ENCODE measurements around the gene TTC3. TPM values are rescaled to one million over a fixed set of nuclear protein-coding genes. Genes with fewer than 3 reads are reported as not detected.

Gene TTC3
- total and polyA plus RNA-seq, 2 of the 13 experiments (the other 11 are each of a cell fraction or from before 2014, with no cell fraction given) = 55.7 to 108 TPM

- H3K4me2 ChIP-seq (ENCODE audit: low read depth, low read length) = no peak overlapping the region
- DNase-seq (ENCODE audit: low spot score) (no peak), ATAC-seq (no peak), FAIRE-seq (no peak)
- H3K27ac ChIP-seq (ENCODE audit: extremely low read length, insufficient read depth, low read length) = no peak overlapping the region
- H4K20me1 ChIP-seq (ENCODE audit: insufficient read depth, low read length) = no peaks in the 10 kb centered on the region
- 60% methylated on average over 9 of the region's 9 CpGs for WGBS (ENCODE audit: low lambda C conversion rate)
- H3K4me1 ChIP-seq (ENCODE audit: insufficient read depth, low read length) = peaks cover 21% of the 10 kb centered on the region
- POLR2A ChIA-PET = no interaction called here
- H2AFZ ChIP-seq (ENCODE audit: low read length) = no peak overlapping the region
- in situ Hi-C loops (cut with HindIII; ENCODE audit: extremely low pct_ligation_motif_present, low pct_unique_long_range_greater_than_20kb) (no loop called here), intact Hi-C loops (cut with micrococcal nuclease; ENCODE audit: unreplicated experiment) (no loop called here)
- no TSS peak for BruUV-seq (replicated peaks)
- H3K9ac ChIP-seq (ENCODE audit: insufficient read depth, low read depth, low read length) = no peak overlapping the region
- H3K9me3 ChIP-seq (ENCODE audit: low read length) = no peaks in the 10 kb centered on the region
- no peaks in the 10 kb centered on the region for H3K79me2 ChIP-seq (ENCODE audit: insufficient read depth, low read length)
- CTCF ChIA-PET (ENCODE audit: low intra/inter-chr PET ratio, low total read pairs) = no interaction called here
- TF ChIP-seq PCBP1 (IDR thresholded peaks at IDR 0.05; ENCODE audit: borderline replicate concordance, low read depth, low read length) (peak; percentile 94), RCOR2 (CRISPR knock-in tag; IDR thresholded peaks at IDR 0.05) (no peak), HNRNPK (IDR thresholded peaks at IDR 0.05; ENCODE audit: low read depth, low read length, poor library complexity, severe bottlenecking) (peak; percentile 98), ARNTL (CRISPR knock-in tag; IDR thresholded peaks at IDR 0.05) (no peak), PCBP2 (optimal IDR thresholded peaks at IDR 0.05; ENCODE audit: low read depth, low read length, poor library complexity, severe bottlenecking) (peak; percentile 76), ZBTB21 (CRISPR knock-in tag; IDR thresholded peaks at IDR 0.05) (no peak), ZNF782 (CRISPR knock-in tag; IDR thresholded peaks at IDR 0.05; ENCODE audit: borderline replicate concordance) (no peak), ZNF292 (CRISPR knock-in tag; IDR thresholded peaks at IDR 0.05; ENCODE audit: borderline replicate concordance, low read depth) (no peak), ZNF704 (CRISPR knock-in tag; IDR thresholded peaks at IDR 0.05; ENCODE audit: borderline replicate concordance) (no peak), THYN1 (CRISPR knock-in tag; IDR thresholded peaks at IDR 0.05; ENCODE audit: borderline replicate concordance, low read depth) (no peak)
- H3K4me3 ChIP-seq (replicated peaks in 1 of 3; ENCODE audit: insufficient read depth in 1 of 3, low read depth in 2 of 3, low read length in 3 of 3) = no peak overlapping the region
- H3K27me3 ChIP-seq (ENCODE audit: control insufficient read depth in 1 of 2, insufficient read depth in 2 of 2, low read length in 2 of 2) = peaks cover 0 to 2% of the 10 kb centered on the region in 2 experiments; a peak in 1 of 5 replicates
- no peaks in the 10 kb centered on the region for H3K36me3 ChIP-seq (replicated peaks in 1 of 2; ENCODE audit: control insufficient read depth in 1 of 2, insufficient read depth in 2 of 2, low read length in 2 of 2)
These were observed 33.5 kb upstream of the TTC3 start for GRCh38 chr21:37039411-37040075.

Measured in HepG2 (cell line).